Loucy (cell line): ENCODE data around the gene NBEA.
"Not testable (repeated sequence)": the region's sequence is repeated elsewhere in the genome, so short reads cannot be mapped to it uniquely, and the experiment has no call there.

ENCODE experiments used
- H2AFZ ChIP-seq: fragments of 200-600 bp; sonication (generic); 2 replicates; pipeline ENCODE4 v1.6.0; 2016; ENCODE audit warnings: antibody characterized with exemption, mild to moderate bottlenecking, low read length, moderate library complexity
- H3F3A ChIP-seq: fragments of 200-600 bp; 2 replicates; pipeline ENCODE4 v1.6.0; 2016; ENCODE audit warnings: antibody characterized with exemption, low read depth, mild to moderate bottlenecking
- H3K27me3 ChIP-seq: fragments of 200-600 bp; sonication (generic); 2 replicates; pipeline ENCODE4 v1.6.1; 2014; ENCODE audit warnings: low read length, mild to moderate bottlenecking; ENCODE audit not compliant: insufficient read depth, poor library complexity, severe bottlenecking
- H3K36me3 ChIP-seq: fragments of 200-600 bp; sonication (generic); 2 replicates; pipeline ENCODE4 v1.6.1; 2016; ENCODE audit warnings: low read length; ENCODE audit not compliant: insufficient read depth
- H3K4me1 ChIP-seq: fragments of 200-600 bp; sonication (generic); 2 replicates; pipeline ENCODE4 v1.5.1; 2014; ENCODE audit warnings: low read length, mild to moderate bottlenecking; ENCODE audit not compliant: insufficient read depth, poor library complexity, severe bottlenecking
- H3K4me2 ChIP-seq: fragments of 200-600 bp; sonication (generic); 2 replicates; pipeline ENCODE4 v1.6.0; 2014; ENCODE audit warnings: antibody characterized with exemption, low read length, low read depth, mild to moderate bottlenecking; ENCODE audit not compliant: poor library complexity, severe bottlenecking
- H3K4me3 ChIP-seq: fragments of 200-600 bp; sonication (generic); 2 replicates; pipeline ENCODE4 v1.5.1; 2014; ENCODE audit warnings: low read length, mild to moderate bottlenecking, mixed read lengths; ENCODE audit not compliant: poor library complexity, severe bottlenecking
- H3K79me2 ChIP-seq: fragments of 200-600 bp; sonication (generic); 2 replicates; pipeline ENCODE4 v1.6.1; 2014; ENCODE audit warnings: low read length; ENCODE audit not compliant: insufficient read depth
- H3K9ac ChIP-seq: fragments of 200-600 bp; sonication (generic); 2 replicates; pipeline ENCODE4 v1.6.0; 2014; ENCODE audit warnings: mild to moderate bottlenecking, low read depth, low read length, moderate library complexity; ENCODE audit not compliant: poor library complexity, severe bottlenecking
- H3K9me2 ChIP-seq: fragments of 200-600 bp; sonication (generic); replicated peaks from 2 replicates; pipeline ENCODE4 v1.6.1; 2016; ENCODE audit warnings: low read depth, low read length, mixed read lengths
- H3K9me3 ChIP-seq: fragments of 200-600 bp; sonication (generic); 2 replicates; pipeline ENCODE4 v1.6.1; 2014; ENCODE audit warnings: mild to moderate bottlenecking, antibody characterized with exemption, low read length, low read depth; ENCODE audit not compliant: insufficient read depth
- H4K20me1 ChIP-seq: fragments of 200-600 bp; sonication (generic); 2 replicates; pipeline ENCODE4 v1.6.0; 2014; ENCODE audit warnings: antibody characterized with exemption, low read length, mild to moderate bottlenecking; ENCODE audit not compliant: insufficient read depth, poor library complexity, severe bottlenecking
- CTCF ChIP-seq: fragments of 200-600 bp; sonication (generic); conservative IDR thresholded peaks from 2 replicates; pipeline ENCODE4 v1.5.1; 2014; ENCODE audit warnings: mild to moderate bottlenecking, antibody characterized with exemption, low read length
- EZH2phosphoT487 ChIP-seq: fragments of 200-600 bp; IDR thresholded peaks from 2 replicates; pipeline ENCODE4 v1.6.1; 2018; ENCODE audit warnings: antibody characterized with exemption, mild to moderate bottlenecking, moderate library complexity, borderline replicate concordance

Gene NBEA

DNA sequence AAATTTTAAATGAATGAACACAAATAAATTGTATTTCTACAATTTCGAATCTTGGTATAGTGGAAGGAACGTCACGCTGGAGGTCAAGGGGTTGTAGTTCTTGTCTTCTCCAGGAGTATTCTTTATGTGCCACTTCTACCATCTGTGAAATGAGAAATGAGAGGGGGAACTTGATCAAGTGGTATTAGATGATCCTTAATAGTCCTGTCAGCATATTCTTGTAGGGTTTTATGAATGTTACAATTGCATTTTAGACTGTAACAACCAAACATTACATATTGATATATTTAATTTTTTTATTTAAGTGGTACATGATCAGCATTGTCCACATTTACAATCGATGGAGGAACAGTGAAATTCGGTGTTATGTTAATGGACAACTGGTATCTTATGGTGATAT lies 113.6 kb downstream of the NBEA start:
- Histone ChIP-seq H3K79me2 (no peaks in the 10 kb centered on the region), H4K20me1 (no peaks in the 10 kb centered on the region), H3K4me3 (no peak overlapping the region), H3F3A (no peaks in the 10 kb centered on the region), H3K9me2 (no peaks in the 10 kb centered on the region), H3K4me2 (no peak overlapping the region), H3K9me3 (no peaks in the 10 kb centered on the region), H3K4me1 (no peaks in the 10 kb centered on the region), H3K36me3 (no peaks in the 10 kb centered on the region), H3K9ac (no peak overlapping the region), H3K27me3 (no peaks in the 10 kb centered on the region), H2AFZ (no peak overlapping the region)
- TF ChIP-seq EZH2phosphoT487 (no peak), CTCF (no peak)

GRCh38 chr13:35057858-35058257 lies 115.8 kb downstream of the NBEA start:
- no peak overlapping the region for H2AFZ ChIP-seq
- H3K4me2 ChIP-seq, result no peak overlapping the region
- H3K4me1 ChIP-seq, result no peaks in the 10 kb centered on the region
- no peaks in the 10 kb centered on the region for H4K20me1 ChIP-seq
- no peak overlapping the region for H3K9ac ChIP-seq
- H3K79me2 ChIP-seq, result no peaks in the 10 kb centered on the region
- H3K9me3 ChIP-seq, result no peaks in the 10 kb centered on the region
- TF ChIP-seq EZH2phosphoT487 (no peak), CTCF (no peak)
- H3K4me3 ChIP-seq, result no peak overlapping the region
- no peaks in the 10 kb centered on the region for H3K27me3 ChIP-seq
- no peaks in the 10 kb centered on the region for H3K36me3 ChIP-seq
- no peaks in the 10 kb centered on the region for H3K9me2 ChIP-seq
- no peaks in the 10 kb centered on the region for H3F3A ChIP-seq

DNA sequence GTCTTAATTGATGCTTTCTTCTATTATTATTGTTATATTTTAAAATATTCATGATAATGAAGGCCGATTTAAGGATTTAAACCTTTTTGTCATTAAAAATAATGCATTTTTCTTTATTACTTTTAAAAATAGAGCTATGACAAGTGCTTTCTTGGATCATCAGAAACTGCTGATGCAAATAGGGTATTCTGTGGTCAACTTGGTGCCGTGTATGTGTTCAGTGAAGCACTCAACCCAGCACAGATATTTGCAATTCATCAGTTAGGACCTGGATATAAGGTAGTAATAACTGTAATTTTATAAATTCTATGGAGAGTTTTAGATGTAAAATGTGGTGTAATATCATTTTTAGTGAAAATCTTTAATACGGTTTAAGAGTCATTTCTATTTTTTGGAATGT lies 116.5 kb downstream of the NBEA start:
- H3K4me2 ChIP-seq, H3K9ac ChIP-seq, H3K36me3 ChIP-seq, H2AFZ ChIP-seq, H3K79me2 ChIP-seq, H3K9me2 ChIP-seq, H3K4me1 ChIP-seq, H4K20me1 ChIP-seq, H3K27me3 ChIP-seq, H3F3A ChIP-seq, H3K4me3 ChIP-seq, H3K9me3 ChIP-seq: not testable (repeated sequence)

GRCh38 chr13:35086667-35087066 lies 144.6 kb downstream of the NBEA start:
- H3K9ac ChIP-seq, result no peak overlapping the region
- no peaks in the 10 kb centered on the region for H3K27me3 ChIP-seq
- H3K4me2 ChIP-seq, result no peak overlapping the region
- no peaks in the 10 kb centered on the region for H3K36me3 ChIP-seq
- H3K9me3 ChIP-seq, result no peaks in the 10 kb centered on the region
- no peaks in the 10 kb centered on the region for H3K79me2 ChIP-seq
- H3F3A ChIP-seq, result no peaks in the 10 kb centered on the region
- no peak overlapping the region for H3K4me3 ChIP-seq
- TF ChIP-seq CTCF (no peak), EZH2phosphoT487 (no peak)
- no peaks in the 10 kb centered on the region for H3K9me2 ChIP-seq
- no peaks in the 10 kb centered on the region for H4K20me1 ChIP-seq
- H2AFZ ChIP-seq, result no peak overlapping the region
- no peaks in the 10 kb centered on the region for H3K4me1 ChIP-seq
